ENCODE measurements around the gene SBF2. TPM values are rescaled to one million over a fixed set of nuclear protein-coding genes. Genes with fewer than 3 reads are reported as not detected.

Gene SBF2
- total RNA-seq, 1 donor from 2014 or later: 18.3 TPM

DNA sequence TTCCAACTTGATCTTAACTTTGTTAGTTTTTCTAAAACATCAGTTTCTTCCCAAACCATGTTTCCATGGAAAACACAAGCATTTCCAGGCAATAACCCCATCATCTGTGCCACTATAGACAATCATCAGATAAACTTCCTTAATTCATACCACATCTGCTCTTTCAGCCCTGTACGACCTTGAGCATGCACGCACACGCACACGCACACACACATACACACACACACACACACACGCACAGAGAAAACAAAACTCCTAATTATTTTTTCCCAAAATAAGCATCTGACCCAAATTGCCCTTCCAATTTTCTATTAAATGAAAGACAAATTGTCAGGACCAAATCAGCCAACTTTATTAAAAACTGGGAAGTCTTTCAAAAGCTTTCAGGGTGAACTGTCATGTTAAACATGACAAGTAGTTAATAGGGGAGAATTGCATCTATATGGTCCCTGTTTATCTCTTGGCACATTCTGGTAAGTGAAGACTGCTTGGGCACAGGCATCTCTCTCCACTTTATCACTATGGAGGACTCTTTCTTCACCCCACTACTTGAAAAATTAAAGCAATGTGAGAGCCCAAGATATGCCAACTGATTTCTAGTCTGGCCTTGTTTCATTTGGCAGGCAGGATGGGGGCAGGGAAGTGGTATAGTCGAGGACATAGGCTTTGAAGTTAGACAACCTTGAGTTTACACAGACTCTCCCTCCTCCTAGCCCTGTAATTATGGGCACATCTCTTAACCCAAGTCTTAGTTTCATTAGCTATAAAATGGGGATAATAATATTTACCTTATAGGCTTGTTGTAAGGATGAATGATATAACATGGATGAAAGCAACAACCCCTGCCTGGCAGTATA lies 25.9 kb upstream of the SBF2 start:
- DNase-seq: no peak
- intact Hi-C loops (cut with DNase I): loop anchor here (5.0 kb wide), 2 partner anchors 458 to 563 kb away; no protein-coding TSS in a partner anchor

DNA sequence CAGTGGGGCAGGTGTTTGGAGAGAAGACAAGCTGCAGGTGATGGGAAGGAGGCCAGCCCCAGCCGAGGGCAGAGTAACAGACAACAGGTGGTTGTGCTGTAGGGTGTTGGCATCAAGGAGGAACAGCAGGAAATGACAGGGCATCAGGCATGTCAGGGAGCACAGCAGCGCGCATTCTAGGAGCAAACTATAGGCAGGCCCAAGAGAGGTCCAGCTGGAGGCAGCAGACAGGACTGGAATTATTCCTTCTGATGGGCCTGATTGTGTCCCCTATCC lies 24.4 kb upstream of the SBF2 start:
- ATAC-seq (ENCODE audit: poor library complexity) (no peak), DNase-seq (no peak)
- intact Hi-C loops (cut with DNase I): no loop called here

More for the DNA sequence above, 25.9 kb upstream of the SBF2 start:
- ATAC-seq (ENCODE audit: poor library complexity): no peak

DNA sequence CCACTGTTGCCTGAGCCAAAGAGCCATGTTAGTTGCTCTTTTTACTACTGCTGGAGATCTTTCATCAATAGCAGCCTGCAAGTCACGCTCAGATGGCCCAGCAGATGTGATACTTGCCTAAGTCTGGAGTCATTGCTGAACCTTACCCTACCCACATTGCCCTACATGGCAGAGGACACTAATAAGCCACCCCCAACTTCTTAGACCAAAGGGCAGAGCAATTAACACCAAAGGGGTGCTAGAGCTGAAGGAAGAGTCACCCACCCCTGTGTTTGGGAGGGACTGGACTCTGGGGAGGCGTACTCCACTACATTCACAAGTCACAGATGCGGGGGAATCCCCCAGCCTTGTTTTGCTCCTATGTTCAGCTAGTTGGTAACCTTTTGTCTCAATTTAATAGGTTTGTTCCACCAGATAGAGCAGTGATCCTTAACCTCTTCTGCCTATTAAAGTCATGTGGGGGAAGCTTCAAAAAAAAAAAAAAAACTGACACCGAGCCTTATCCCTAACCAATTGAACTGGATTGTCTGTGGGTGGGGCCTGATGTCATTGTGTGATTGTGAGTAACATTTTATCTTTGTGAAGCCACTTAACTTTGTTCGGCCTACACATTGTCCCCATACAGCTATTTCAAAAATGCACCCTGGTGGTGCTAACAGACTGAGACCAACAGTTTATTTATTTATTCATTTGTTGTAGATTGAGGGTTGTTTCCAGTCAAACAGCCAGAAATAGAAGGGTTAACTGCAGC lies 23.9 kb upstream of the SBF2 start:
- no peak for ATAC-seq (ENCODE audit: poor library complexity)
- intact Hi-C loops (cut with DNase I): no loop called here

DNA sequence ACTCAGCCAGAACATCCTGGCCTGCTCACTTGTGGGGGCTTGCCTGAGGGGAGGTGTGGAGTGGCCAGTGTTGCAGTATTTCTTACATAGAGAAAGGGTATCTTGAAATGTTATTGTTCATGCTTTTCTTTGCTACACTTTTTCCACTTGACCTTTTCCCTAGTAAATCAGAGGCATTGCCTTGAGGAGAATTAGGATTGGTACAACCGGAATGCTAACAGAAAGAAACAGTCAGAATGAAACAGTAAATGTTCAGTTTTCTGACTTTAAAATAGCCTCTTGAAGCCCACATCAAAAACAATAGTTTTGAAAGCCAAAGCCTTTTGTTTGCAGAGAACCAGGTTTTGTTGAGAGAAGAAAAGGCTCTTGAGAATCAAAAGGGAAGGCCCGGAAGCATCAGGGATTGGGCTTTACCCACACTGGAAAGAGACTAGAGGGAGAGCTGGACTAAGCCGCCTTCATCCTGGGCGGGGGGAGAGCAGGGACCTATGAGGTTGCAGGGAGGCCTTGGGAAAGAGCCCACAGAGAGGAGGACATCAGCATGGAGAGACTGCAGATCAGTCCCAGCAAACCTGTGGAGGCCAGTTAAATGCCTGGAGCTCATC lies 23.2 kb upstream of the SBF2 start:
- ATAC-seq (ENCODE audit: poor library complexity): no peak
- no peak for DNase-seq
- intact Hi-C loops (cut with DNase I): no loop called here

More for the DNA sequence above, 23.9 kb upstream of the SBF2 start:
- DNase-seq: no peak

DNA sequence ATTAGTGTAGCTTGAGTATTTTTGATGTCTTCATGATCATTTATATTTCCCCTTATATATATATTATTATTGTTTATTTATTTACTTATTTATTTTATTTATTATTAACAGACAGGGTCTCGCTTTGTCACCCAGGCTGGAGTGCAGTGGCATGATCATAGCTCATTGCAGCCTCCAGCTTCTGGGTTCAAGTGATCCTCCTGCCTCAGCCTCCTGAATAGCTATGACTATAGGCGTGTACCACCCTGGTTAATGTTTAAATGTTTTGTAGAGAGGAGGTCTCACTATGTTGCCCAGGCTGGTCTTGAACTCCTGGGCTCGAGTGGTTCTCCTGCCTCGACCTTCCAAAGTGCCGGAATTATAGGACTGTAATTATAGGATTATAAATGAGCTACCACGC lies 21.1 kb upstream of the SBF2 start:
- intact Hi-C loops (cut with DNase I): no loop called here
- ATAC-seq (ENCODE audit: poor library complexity): no peak

DNA sequence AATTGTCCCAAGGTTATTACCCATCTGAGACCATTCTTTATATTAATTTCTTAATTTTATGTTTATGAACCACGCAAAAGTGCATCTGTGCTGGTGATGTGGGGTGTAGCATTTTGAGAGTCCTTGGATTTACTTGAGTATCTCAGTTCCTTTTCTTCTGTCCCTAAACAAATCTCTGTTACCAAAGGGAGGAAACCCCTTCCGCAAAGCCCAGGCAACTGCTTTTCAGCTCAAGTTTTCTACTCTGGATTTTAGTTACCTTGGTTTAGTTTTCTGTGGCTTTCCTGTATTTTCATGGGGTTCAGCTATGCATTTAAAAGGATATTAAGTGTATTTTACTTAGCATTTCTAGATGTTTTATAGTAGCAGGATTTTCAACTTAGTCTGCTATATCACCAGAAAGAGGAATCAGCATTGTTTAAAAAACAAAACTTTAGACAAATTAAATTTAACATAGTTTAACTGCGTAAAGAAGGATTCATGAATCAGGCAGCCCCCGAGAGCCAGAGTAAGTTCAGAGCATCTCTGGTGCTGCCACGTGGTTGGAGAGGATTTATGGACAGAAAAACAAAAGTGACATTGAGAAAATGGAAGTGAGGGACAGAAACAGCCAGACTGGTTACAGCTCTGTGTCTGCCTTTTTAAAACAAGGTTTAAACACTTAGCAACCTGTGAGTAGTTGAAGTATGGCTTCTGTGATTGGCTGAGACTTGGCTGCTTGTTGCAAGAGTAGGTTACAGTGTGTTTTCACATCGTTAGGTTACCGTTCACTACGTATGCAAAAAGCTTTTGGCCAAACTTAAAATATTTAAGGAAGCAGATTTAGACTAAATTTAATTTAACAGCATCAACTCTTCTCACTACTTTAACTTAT lies 20.4 kb upstream of the SBF2 start:
- ATAC-seq (ENCODE audit: poor library complexity) (peak; percentile 42), DNase-seq (no peak)
- intact Hi-C loops (cut with DNase I): no loop called here

More for the DNA sequence above, 21.1 kb upstream of the SBF2 start:
- DNase-seq: no peak

DNA sequence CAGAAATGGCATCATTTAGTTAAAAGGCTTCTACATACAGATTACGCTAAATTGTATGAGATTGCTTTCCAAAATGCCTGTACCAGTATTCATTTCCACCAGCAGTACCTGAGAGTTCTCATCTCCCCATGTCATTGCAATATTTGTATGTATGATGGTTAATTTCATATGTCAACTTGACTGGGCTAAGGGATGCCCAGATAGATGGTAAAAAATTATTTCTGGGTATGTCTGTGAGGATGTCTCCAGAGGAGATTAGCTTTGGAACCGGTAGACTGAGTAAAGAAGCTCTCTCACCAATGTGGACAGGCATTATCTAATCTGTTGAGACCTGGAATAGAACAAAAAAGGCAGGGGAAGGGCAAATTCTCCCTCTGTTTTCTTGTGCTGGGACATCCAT lies 17.8 kb upstream of the SBF2 start:
- intact Hi-C loops (cut with DNase I): no loop called here
- ATAC-seq (ENCODE audit: poor library complexity): no peak
- no peak for DNase-seq

DNA sequence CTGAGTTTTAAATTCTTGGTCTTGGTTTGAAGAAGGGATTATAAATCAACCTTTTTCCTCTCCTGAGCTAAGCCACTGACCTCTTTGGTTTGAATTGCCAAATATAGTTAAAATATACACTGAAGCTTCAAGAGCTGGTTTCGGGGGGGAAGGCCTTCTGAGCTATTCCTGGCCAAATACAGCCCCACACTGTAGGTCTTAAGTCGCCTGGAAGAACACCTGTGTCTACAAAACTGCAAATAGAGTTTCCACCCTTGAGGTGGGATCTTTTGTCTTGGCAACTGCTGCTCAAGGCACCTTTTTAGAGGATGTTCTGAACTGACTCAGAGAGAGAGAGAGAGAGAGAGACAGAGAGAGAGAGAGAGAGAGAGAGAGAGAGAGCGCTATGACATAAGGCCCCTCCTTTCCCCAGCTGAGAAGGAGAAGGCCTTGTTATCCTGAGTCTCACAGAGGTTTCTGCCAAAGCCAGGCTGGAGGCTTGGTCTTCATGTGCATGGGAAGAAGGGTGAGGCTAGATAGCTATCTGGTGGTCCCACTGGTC lies 16.4 kb upstream of the SBF2 start:
- intact Hi-C loops (cut with DNase I): no loop called here
- DNase-seq (no peak), ATAC-seq (ENCODE audit: poor library complexity) (no peak)

DNA sequence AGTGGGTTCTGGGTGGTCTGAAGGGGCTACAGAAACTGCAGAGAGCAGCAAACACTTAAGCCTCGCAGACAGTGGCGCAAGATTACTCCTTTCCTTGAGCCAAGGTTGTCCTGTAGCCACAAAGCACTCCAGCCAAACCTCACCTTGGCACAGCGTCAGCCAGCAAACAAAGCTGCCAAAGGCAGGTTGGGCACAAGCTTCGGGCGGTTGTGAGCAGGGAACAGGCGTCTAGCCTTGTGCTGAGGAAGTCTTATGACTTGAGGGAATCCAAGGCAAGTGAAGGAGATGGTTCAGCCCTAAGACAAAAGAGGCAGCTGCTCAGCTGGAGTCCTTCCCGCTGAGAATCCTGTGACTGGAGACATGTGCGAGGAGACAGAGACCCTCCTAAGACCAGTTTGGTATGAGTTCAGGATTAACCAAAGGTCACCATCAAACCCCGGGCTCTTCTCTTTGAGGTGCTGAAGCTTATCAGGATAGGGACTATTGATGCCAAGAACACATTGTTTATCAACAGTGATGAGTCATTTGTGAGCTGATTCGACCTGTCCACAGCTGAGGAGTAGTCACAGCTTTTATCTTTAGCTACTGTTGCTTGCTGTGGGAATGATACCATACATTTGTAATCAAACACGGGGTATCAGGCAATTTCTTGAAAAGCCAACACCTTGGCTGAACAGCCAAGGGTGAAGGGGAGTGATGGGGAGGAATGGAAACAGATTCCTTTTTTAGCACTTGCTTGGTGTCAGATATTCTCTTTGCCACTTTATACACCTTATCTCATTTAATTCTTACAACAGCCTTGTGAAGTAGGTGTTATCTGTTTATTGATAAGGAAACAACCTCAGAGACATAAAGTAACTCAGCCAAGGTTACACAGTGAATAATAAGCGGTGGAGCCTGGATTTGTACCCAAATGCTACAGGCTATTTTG lies 15.4 kb upstream of the SBF2 start:
- ATAC-seq (ENCODE audit: poor library complexity): peak; percentile 23
- intact Hi-C loops (cut with DNase I): loop anchor here (5.0 to 10.0 kb wide), 4 partner anchors 102 to 552 kb away; no protein-coding TSS in a partner anchor
- peak; percentile 78 for DNase-seq

DNA sequence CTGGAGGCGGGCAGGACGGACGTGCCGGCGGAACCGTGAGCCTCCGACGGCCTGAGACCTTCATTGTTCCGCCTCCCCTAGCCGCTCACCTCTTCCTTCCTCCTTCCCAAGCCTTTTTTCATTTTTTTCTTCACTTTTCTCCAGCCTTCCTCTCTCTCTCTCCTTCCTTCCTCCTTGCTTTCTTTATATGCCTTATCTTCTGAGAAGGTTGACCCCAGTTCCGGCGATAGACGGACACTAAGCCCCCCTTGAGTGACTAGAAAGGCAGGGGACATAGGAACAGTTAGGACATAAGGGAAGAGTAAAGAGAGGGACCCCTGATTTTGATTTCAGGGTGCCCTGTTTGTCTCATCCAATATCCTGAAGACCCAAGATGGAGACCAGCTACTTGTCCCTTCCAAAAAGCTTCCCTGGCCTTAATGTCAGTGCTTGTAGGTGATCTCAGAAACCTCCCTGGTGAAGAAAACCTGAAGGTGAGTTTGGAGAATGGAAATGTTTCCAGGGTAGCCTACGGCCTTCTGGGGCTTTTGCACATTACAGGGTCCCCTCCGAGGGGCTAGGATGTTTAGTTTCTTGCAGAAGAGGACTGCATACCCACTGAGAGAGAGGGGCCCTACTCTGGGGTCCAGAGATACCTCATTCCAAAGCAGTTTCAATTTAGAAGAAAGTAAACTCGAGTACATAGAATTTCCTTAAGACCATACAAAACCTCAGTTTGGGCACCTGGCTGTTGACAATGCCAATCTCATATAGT lies 14.4 kb upstream of the SBF2 start:
- DNase-seq: no peak
- ATAC-seq (ENCODE audit: poor library complexity): no peak
- intact Hi-C loops (cut with DNase I): loop anchor here (5.0 to 10.0 kb wide), 4 partner anchors 101 to 551 kb away; no protein-coding TSS in a partner anchor

DNA sequence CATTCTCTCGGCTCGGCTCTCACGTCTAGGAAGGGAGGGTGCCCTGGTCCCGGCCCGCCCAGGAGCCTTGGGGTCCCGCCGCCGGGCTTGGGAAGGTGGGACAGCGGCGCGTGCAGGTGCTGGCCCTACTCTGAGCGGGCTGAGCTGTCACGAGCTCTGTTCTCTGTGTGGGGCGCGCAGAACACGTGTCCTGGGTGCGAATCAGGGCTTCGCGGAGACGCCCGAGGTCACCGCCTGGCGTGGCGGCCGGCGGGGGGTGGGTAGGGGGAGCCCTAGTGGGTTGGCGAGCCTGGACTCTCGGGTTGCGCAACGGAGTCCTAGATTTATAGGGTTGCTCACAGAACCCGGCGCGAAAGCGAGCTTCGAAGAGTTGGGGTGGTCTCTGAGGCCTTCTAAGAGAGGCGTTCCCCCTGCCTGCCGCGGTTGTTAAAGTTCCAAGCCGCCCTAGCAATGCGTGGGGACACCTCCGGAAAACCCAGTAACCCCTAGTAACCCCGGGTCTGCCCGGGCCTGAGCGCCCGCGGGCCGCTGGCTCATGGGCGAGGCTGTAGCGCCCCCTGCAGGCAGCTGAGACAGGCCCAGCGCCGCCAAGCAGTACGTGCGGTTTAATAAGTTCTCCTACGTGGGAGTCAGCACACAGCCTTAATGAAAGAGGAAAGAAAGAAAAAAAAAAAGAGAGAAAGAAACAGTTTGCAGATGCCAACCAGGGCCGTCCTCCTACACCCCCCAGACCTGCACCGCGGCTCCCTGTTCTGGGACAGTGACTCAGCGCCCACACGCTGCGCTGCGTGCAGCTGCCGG lies 13.6 kb upstream of the SBF2 start:
- peak; percentile 62 for ATAC-seq (ENCODE audit: poor library complexity)
- intact Hi-C loops (cut with DNase I): loop anchor here (5.0 to 10.0 kb wide), 4 partner anchors 100 to 550 kb away; no protein-coding TSS in a partner anchor
- DNase-seq: peak; percentile 92

DNA sequence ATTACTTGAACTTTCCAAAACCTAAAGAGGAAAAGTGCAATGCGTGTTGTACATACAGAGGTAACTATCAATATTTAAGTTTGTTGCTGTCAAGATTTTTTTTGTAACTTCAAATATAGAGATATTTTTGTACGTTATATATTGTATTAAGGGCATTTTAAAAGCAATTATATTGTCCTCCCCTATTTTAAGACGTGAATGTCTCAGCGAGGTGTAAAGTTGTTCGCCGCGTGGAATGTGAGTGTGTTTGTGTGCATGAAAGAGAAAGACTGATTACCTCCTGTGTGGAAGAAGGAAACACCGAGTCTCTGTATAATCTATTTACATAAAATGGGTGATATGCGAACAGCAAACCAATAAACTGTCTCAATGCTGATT lies 13.0 kb upstream of the SBF2 start:
- intact Hi-C loops (cut with DNase I): loop anchor here (5.0 to 10.0 kb wide), 4 partner anchors 100 to 550 kb away; no protein-coding TSS in a partner anchor
- ATAC-seq (ENCODE audit: poor library complexity): no peak
- no peak for DNase-seq

DNA sequence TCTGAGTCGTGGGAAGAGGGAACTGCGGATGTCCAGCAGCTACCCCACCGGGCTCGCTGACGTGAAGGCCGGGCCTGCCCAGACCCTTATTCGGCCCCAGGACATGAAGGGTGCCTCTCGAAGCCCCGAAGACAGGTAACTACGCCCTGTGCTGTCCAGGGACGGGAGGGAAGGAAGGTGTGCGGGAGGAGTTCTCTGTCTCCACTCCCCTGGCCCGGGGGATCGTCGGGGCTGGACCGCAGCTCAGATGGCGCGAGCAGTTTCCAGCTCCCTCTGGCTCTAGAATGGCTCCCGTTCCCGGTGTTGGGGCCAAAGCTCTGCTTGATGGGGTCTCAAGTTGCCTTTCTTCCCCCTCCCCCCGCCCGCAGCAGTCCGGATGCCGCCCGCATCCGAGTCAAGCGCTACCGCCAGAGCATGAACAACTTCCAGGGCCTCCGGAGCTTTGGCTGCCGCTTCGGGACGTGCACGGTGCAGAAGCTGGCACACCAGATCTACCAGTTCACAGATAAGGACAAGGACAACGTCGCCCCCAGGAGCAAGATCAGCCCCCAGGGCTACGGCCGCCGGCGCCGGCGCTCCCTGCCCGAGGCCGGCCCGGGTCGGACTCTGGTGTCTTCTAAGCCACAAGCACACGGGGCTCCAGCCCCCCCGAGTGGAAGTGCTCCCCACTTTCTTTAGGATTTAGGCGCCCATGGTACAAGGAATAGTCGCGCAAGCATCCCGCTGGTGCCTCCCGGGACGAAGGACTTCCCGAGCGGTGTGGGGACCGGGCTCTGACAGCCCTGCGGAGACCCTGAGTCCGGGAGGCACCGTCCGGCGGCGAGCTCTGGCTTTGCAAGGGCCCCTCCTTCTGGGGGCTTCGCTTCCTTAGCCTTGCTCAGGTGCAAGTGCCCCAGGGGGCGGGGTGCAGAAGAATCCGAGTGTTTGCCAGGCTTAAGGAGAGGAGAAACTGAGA lies 12.2 kb upstream of the SBF2 start:
- DNase-seq (peak; percentile 53), ATAC-seq (ENCODE audit: poor library complexity) (no peak)
- intact Hi-C loops (cut with DNase I): loop anchor here (5.0 to 10.0 kb wide), 4 partner anchors 99 to 549 kb away; no protein-coding TSS in a partner anchor

DNA sequence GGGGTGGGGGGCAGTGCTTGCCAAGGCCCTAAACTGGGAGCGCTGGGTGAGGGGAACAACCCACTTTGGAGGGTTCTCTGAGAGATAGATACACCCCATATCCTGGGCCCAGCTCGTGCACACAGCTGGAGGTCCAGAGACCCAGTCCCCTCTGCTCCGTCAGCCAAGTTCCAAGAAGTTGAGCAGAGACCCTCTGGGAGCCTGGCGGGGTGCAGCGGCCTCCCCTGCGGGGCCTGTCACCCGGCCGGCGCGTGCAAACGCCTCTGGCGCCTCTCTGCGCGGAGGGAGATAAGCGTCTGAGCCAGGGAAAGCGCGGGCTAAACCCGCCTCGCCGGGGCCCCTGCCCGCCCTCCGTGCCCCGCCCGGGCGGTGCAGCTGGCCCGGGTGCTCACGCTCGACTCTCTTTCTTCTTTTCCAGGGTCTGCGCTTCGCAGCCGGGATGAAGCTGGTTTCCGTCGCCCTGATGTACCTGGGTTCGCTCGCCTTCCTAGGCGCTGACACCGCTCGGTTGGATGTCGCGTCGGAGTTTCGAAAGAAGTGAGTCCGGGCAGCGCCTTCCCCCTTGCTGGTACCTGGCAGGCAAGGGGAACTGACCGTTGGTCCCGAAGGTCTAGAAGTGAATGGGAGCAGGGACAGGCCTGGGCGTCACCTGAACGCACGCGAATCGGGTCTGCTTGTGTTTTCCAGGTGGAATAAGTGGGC lies 11.4 kb upstream of the SBF2 start:
- DNase-seq (peak; percentile 67), ATAC-seq (ENCODE audit: poor library complexity) (peak; percentile 19)
- intact Hi-C loops (cut with DNase I): loop anchor here (5.0 to 10.0 kb wide), 4 partner anchors 98 to 548 kb away; no protein-coding TSS in a partner anchor

Measured in Right ventricle myocardium superior (tissue), 1 donor.